Measurements from ENCODE around the gene IFNAR1. TPM values are rescaled to one million over a fixed set of nuclear protein-coding genes. Genes with fewer than 3 reads are reported as not detected.

Gene IFNAR1
- 19.6 and 21.7 TPM in 2 replicates for total RNA-seq

DNA sequence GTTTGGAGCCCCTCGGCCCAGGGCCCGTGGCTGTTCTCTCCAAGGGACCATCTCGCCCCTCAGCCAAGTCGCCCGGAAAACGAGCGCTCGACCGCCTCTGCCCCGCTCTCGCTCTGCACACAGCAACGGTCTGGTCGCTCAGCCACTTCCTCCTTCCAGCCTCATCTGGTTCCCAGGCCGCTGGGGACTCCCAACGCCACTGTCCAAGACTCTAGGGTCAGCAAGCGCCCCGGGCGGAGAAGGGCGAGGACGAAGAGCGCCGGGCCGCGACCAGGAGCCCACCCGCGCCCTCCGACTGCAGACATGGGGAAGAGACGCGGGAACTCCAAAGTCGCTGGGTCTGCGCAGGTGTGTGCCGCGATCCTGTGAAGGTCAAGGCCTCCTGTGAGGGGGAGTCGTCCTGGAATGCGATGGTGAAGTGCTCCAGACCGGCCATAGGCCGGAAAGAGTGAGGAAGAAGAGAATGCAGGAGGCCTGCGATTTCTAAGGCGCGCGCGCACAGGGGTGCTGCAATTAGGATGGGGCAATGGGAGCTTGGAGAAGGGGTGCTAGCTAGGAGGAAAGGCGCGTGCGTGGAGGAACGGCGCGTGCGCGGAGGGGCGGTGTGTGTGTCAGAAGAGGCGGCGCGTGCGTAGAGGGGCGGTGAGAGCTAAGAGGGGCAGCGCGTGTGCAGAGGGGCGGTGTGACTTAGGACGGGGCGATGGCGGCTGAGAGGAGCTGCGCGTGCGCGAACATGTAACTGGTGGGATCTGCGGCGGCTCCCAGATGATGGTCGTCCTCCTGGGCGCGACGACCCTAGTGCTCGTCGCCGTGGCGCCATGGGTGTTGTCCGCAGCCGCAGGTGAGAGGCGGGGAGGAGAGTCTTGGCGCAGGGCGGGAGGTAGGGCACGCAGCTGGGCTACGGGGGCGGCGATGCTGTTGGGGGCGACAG, at the start of gene IFNAR1:
Gene IFNAR1, plus strand, starts transcription at position 680 of the 931 bp plus-strand sequence. Its CDS starts 86 bp downstream, at position 766.

DNA sequence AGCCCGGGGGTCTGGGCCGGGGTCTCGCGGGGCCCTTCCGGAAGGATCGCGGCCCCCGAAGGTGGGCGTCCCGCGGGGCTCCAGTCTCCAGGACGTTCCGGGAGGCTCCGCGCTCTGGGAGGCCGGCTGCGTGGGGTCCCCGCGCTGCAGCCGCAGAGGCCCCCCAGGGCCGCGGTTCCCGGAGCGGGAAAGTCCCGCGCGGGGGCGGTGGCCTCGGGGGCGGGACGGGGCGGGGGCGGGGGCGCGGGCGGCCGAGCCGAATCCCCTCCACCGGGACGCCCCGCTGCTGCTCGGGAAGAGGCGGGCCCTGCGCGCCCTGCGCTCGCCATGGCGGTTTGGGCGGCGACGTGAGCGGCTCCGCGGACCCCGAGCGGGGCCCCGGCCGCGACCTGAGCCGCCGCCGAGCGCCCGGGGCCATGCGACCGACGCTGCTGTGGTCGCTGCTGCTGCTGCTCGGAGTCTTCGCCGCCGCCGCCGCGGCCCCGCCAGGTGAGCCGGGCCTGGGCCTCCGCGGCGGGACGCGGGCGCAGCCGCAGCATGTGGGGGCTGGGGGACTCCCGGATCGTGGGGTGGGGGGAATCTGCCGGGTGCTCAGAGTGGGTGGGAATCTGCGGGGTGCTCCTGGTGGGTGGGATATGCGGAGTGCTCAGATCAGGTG, 78.5 kb downstream of the IFNAR1 start, which contains the start of gene IFNGR2:
Gene IFNGR2, plus strand, starts transcription at position 286 of the 658 bp plus-strand sequence. Its CDS starts 131 bp downstream, at position 417.

Other genes with a start within 250 kb of the IFNAR1 start
- gene IFNAR2, start 95.0 kb upstream of the IFNAR1 start, total RNA-seq: 8.2 and 9.4 TPM in 2 replicates
- gene IL10RB, start 58.6 kb upstream of the IFNAR1 start, total RNA-seq: 51.9 and 56.3 TPM in 2 replicates
- gene IFNGR2, start 78.4 kb downstream of the IFNAR1 start, total RNA-seq: 44.1 and 47.6 TPM in 2 replicates
- gene TMEM50B, start 155.0 kb downstream of the IFNAR1 start, total RNA-seq: 26.5 and 27.4 TPM in 2 replicates
- gene DNAJC28, start 166.7 kb downstream of the IFNAR1 start, total RNA-seq: 1.6 and 1.8 TPM in 2 replicates
- 53.3 and 81.5 TPM in 2 replicates for gene GART, start 217.1 kb downstream of the IFNAR1 start, total RNA-seq
- gene SON, start 218.1 kb downstream of the IFNAR1 start, total RNA-seq: 121 and 150 TPM in 2 replicates